ENCODE measurements around the gene NEURL1B. TPM values are rescaled to one million over a fixed set of nuclear protein-coding genes. Genes with fewer than 3 reads are reported as not detected.
A peak's percentile ranks its signal among the peaks of the same experiment; 100 is the strongest.

The NEURL1B gene
- total and polyA plus RNA-seq, 4 donors: 1.5 to 10.0 (median 5.5) TPM

DNA sequence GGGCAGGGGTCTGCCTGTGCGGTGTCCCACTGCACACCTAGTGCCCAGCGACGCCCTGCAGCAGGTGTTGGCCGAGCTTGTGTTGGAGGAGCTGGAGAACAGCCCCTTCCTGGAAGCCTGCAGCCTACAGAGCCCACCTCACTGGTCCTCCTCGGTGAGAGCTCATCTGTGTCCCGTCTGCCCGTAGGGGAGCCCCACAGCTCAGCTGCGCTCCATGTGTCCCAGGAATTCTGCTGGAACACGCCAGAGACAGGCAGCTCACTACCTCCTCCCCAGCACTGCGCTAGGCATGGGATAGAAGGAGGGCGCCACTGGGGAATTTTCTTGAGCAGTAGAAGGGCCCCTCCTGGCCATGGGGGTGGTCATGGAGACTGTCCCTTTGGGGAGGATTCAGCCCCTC lies 85.9 kb downstream of the NEURL1B start:
- no peaks in the 10 kb centered on the region for H3K36me3 ChIP-seq (ENCODE audit: control insufficient read depth in 4 of 4, insufficient read depth in 3 of 4, low read depth in 1 of 4, low read length in 3 of 4)
- WGBS: 96% methylated on average over 11 of the region's 11 CpGs
- no peak for DNase-seq (ENCODE audit: low spot score)
- no peak overlapping the region for H3K9ac ChIP-seq (ENCODE audit: low read depth in 1 of 2, low read length in 2 of 2)
- TF ChIP-seq JUND (IDR thresholded peaks at IDR 0.05) (no peak), HNF4A (conservative IDR thresholded peaks at IDR 0.05) (no peak), NR2F2 (IDR thresholded peaks at IDR 0.05) (no peak), HNF4G (IDR thresholded peaks at IDR 0.05) (no peak), GABPA (IDR thresholded peaks at IDR 0.05 in 1 of 2, conservative IDR thresholded peaks at IDR 0.05 in 1 of 2) (no peak), RAD21 (IDR thresholded peaks at IDR 0.05) (no peak), SP1 (IDR thresholded peaks at IDR 0.05) (no peak), FOXA1 (IDR thresholded peaks at IDR 0.05) (no peak), YY1 (IDR thresholded peaks at IDR 0.05) (no peak), EGR1 (IDR thresholded peaks at IDR 0.05; ENCODE audit: low read depth in 2 of 2) (no peak), FOXA2 (IDR thresholded peaks at IDR 0.05) (no peak), RXRA (IDR thresholded peaks at IDR 0.05) (no peak)
- TF ChIP-seq, protein P1, sequence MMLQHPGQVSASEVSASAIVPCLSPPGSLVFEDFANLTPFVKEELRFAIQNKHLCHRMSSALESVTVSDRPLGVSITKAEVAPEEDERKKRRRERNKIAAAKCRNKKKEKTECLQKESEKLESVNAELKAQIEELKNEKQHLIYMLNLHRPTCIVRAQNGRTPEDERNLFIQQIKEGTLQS (IDR thresholded peaks at IDR 0.05): no peak
- TF ChIP-seq, protein P2, sequence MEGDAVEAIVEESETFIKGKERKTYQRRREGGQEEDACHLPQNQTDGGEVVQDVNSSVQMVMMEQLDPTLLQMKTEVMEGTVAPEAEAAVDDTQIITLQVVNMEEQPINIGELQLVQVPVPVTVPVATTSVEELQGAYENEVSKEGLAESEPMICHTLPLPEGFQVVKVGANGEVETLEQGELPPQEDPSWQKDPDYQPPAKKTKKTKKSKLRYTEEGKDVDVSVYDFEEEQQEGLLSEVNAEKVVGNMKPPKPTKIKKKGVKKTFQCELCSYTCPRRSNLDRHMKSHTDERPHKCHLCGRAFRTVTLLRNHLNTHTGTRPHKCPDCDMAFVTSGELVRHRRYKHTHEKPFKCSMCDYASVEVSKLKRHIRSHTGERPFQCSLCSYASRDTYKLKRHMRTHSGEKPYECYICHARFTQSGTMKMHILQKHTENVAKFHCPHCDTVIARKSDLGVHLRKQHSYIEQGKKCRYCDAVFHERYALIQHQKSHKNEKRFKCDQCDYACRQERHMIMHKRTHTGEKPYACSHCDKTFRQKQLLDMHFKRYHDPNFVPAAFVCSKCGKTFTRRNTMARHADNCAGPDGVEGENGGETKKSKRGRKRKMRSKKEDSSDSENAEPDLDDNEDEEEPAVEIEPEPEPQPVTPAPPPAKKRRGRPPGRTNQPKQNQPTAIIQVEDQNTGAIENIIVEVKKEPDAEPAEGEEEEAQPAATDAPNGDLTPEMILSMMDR (IDR thresholded peaks at IDR 0.05; ENCODE audit: low read depth, low read length, missing input control): no peak
- TF ChIP-seq, protein P3, sequence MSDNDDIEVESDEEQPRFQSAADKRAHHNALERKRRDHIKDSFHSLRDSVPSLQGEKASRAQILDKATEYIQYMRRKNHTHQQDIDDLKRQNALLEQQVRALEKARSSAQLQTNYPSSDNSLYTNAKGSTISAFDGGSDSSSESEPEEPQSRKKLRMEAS (IDR thresholded peaks at IDR 0.05): no peak
- TF ChIP-seq, protein P4, sequence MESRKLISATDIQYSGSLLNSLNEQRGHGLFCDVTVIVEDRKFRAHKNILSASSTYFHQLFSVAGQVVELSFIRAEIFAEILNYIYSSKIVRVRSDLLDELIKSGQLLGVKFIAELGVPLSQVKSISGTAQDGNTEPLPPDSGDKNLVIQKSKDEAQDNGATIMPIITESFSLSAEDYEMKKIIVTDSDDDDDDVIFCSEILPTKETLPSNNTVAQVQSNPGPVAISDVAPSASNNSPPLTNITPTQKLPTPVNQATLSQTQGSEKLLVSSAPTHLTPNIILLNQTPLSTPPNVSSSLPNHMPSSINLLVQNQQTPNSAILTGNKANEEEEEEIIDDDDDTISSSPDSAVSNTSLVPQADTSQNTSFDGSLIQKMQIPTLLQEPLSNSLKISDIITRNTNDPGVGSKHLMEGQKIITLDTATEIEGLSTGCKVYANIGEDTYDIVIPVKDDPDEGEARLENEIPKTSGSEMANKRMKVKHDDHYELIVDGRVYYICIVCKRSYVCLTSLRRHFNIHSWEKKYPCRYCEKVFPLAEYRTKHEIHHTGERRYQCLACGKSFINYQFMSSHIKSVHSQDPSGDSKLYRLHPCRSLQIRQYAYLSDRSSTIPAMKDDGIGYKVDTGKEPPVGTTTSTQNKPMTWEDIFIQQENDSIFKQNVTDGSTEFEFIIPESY (IDR thresholded peaks at IDR 0.05): no peak
- H3K27me3 ChIP-seq (ENCODE audit: control insufficient read depth in 4 of 4, insufficient read depth in 4 of 4, low read length in 3 of 4): no peaks in the 10 kb centered on the region
- H3K4me1 ChIP-seq (ENCODE audit: control insufficient read depth in 4 of 4, insufficient read depth in 4 of 4, low read length in 3 of 4): peaks cover 16 to 53% (median 38%) of the 10 kb centered on the region in 4 donors
- H3K27ac ChIP-seq (ENCODE audit: low read depth in 1 of 2, low read length in 2 of 2): no peak overlapping the region
- H3K9me3 ChIP-seq (ENCODE audit: control insufficient read depth in 4 of 4, low read length in 3 of 4): no peaks in the 10 kb centered on the region
- no peak overlapping the region for H3K4me3 ChIP-seq (ENCODE audit: low read depth in 1 of 3, low read length in 3 of 3)

DNA sequence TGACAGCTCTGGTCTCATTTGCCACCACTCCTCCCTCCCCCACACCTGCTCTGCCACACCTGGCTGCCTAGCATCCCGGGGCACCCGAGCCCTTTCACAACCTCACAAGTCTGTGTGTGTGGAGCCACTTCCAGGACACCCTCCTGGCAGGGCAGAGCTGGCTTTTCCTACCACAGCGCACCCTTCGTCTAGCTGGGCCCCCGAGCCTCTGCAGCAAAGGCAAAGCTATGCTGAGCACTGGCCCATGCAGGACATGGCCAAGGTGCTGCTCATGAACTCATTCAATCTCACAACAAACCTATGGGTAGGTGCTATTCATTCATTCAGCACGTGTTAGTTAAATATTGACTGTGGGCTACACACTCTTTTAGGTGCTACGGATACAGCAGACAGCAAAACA lies 86.5 kb downstream of the NEURL1B start:
- Histone ChIP-seq H3K36me3 (ENCODE audit: control insufficient read depth in 4 of 4, insufficient read depth in 3 of 4, low read depth in 1 of 4, low read length in 3 of 4) (no peaks in the 10 kb centered on the region), H3K4me3 (ENCODE audit: low read depth in 1 of 3, low read length in 3 of 3) (no peak overlapping the region), H3K27ac (ENCODE audit: low read depth in 1 of 2, low read length in 2 of 2) (peak overlapping the region in 1 of 2 donors; percentile 39), H3K4me1 (ENCODE audit: control insufficient read depth in 4 of 4, insufficient read depth in 4 of 4, low read length in 3 of 4) (peaks cover 11 to 47% (median 33%) of the 10 kb centered on the region in 4 donors), H3K9me3 (ENCODE audit: control insufficient read depth in 4 of 4, low read length in 3 of 4) (no peaks in the 10 kb centered on the region), H3K27me3 (ENCODE audit: control insufficient read depth in 4 of 4, insufficient read depth in 4 of 4, low read length in 3 of 4) (no peaks in the 10 kb centered on the region), H3K9ac (ENCODE audit: low read depth in 1 of 2, low read length in 2 of 2) (no peak overlapping the region)
- TF ChIP-seq, protein P2 (IDR thresholded peaks at IDR 0.05; ENCODE audit: low read depth, low read length, missing input control): no peak
- TF ChIP-seq SP1 (IDR thresholded peaks at IDR 0.05): no peak
- TF ChIP-seq RAD21 (IDR thresholded peaks at IDR 0.05): peak in 1 of 2 donors; percentile 11
- TF ChIP-seq RXRA (IDR thresholded peaks at IDR 0.05): peak; percentile 16 to 31
- TF ChIP-seq HNF4A (conservative IDR thresholded peaks at IDR 0.05): peak; percentile 7 to 27
- WGBS: 63% methylated on average over 7 of the region's 7 CpGs
- no peak for DNase-seq (ENCODE audit: low spot score)
